ENCODE results near the gene RITA1. TPM values are rescaled to one million over a fixed set of nuclear protein-coding genes. Genes with fewer than 3 reads are reported as not detected.

Gene RITA1
- total RNA-seq, 2 donors from 2014 or later: 10.8 to 13.0 TPM

DNA sequence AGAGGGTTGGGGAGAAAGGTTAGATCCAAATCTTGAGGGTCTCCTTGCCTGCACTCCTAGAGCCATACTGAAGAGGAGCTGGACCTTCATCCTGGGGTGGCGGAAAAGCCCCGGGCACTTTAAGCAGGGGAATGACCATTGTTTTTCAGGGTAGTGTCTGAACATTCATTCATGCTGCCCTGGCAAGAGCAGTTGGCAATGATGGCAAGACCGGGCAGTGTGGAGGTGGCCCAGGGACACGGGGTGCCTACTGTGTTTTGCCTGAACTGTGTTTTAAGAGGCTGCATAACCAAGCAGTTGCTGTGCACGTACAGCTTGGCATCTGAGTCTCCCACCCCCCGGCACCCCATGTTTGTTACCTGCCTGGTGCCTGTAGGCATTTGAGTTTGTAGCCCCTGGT, 50.5 kb downstream of the RITA1 start:
- intact Hi-C loops (cut with DNase I): no loop called here
- ATAC-seq (no peak), DNase-seq (peak; percentile 11)

DNA sequence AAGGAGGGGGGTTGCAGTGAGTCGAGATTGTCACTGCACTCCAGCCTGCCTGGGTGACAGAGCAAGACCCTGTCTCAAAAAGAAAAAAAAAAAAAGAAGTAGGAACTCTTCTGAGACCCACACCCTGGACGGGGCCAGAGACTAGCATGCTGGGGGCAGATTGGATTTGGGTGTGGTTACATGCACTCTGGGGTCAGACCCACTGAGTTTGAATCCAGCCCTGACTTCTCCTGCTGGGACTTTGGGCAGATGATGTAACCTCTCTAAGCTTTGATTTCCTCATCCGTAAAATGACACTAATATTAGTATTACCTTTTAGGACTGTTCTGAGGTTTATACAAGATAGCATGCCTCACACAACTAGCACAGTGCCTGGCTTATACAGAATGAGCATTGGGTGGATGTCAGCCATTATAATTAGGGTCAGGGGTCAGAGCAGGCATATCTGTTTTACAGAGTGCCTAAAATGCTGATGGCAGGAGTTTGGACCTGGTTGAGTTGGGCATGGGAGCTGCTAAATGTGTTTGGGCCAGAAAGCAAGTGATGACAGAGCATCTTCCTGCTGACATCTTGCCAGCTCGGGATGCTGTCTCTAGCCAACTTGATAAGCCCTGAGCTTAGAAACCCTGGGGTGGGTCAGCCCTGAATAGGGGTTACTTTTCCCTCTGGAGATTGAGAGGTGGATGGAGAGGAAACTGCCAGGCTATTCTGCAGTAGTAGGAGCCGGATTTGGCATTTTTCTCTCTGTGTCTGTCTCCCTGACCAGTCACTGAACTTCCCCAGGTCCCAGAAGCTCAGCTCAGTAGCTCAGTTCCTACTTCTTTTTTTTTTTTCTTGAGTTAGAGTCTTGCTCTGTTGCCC, 51.2 kb downstream of the RITA1 start:
- peak; percentile 60 for DNase-seq
- intact Hi-C loops (cut with DNase I): no loop called here
- peak; percentile 34 to 60 for ATAC-seq

DNA sequence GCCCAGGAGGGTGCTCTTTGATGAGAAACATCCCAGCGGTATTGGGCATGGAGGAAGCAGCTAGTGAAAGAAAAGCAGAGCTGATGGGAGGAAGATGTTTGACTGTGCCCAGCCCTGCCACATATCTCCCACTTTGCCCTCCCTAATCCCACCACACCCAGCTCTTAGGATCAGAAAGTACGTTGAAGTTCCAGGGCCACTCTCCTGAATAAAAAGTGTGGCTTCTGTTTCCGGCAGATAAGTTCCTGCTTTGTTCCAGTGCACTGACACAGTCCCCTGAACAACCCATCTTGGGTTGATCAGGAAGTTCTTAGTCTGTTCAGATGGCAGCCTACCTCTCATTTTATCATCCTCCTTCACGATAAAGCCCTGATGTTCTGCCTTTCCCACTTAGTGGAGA, 52.2 kb downstream of the RITA1 start:
- ATAC-seq (no peak), DNase-seq (peak; percentile 15)
- intact Hi-C loops (cut with DNase I): no loop called here

DNA sequence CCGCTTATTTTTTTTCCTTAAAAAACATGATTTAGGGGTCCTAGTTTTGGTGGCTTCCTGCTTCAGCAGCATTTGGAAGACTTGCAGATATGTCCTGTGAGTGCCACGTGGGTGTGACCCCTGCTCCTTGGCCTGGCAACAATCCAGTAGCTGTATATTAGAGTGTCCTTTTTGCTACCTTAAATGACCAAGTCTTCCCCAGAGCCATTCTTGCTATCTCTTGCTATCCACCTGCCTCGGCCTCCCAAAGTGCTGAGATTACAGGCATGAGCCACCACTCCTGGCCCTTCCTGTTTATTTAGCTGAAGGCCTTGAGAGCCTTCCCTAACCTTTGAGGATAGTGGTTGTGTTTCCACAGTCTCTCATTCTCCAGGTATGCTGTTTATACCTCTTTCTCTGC, 52.8 kb downstream of the RITA1 start:
- intact Hi-C loops (cut with DNase I): no loop called here
- peak; percentile 11 for DNase-seq

DNA sequence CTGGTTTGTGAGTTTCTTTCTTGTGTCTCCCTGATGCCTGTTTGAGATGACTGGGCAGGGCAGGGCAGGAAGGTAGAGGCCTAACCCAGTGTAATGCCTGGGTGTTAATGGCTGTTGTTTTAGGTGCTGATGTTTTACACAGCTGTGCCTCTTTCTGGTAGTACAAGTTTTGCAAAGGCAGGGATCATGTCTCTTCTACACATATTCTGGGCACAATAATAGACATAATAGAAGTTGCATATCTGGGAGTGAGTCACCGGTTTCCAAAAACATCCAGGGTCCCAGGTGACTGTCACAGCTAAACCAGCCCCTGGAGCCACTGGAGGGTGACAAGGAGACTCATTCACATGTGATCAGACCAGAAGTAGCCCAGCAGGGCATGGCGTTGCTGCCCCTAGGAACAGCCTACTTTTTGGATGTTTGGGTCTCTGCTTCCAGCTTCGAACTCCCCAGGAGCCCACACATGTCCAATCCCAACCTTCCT, 53.8 kb downstream of the RITA1 start:
- DNase-seq (peak; percentile 3), ATAC-seq (peak in 1 of 2 donors; percentile 28)
- intact Hi-C loops (cut with DNase I): no loop called here

More for the DNA sequence above, 52.8 kb downstream of the RITA1 start:
- no peak for ATAC-seq

DNA sequence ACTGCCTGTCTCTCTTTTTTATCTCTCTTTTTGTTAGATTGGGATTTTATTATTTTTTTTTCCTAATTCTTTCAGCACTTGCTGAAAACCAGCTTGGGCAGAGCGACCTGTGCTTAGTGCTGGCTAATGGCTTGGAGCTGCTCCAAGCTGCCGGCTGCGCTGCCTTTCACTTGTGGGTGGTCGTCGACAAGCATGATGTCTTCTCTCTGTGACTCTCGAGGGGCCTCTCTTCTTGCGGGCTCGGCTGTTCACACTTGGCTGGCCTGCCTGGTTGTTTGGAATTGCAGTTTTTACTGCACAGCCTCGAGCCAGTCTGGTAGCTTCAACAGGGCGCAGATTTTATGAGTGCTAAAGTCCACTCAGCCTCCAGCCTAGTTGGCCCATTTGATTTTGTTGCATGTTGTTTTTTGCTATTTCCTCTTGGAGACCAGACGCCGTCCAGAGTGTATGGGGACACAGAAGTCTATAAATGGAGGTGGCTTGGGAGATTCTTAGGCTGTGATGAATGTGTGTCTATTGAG, 54.4 kb downstream of the RITA1 start:
- ATAC-seq (peak; percentile 8 to 33), DNase-seq (peak; percentile 23)
- intact Hi-C loops (cut with DNase I): no loop called here

DNA sequence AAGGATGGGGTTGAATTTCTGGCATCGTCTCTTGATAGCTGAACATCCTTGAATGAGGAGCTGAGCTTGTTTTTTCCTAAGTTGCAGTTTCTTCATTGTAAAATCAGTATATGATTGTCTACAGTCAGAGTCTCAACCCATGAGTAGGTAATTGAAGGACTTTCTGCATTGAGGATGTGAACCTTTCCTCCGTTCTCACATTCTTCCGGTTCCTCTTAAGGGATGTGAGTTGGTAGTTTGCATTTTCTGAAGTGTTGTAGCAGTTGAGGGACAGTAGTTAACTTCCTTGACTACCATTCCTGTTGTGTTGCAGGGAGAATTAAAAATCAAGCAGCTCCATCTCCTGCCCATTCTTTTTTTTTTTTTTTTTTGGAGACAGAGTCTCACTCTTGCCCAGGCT, 54.9 kb downstream of the RITA1 start:
- intact Hi-C loops (cut with DNase I): no loop called here
- no peak for ATAC-seq
- no peak for DNase-seq

DNA sequence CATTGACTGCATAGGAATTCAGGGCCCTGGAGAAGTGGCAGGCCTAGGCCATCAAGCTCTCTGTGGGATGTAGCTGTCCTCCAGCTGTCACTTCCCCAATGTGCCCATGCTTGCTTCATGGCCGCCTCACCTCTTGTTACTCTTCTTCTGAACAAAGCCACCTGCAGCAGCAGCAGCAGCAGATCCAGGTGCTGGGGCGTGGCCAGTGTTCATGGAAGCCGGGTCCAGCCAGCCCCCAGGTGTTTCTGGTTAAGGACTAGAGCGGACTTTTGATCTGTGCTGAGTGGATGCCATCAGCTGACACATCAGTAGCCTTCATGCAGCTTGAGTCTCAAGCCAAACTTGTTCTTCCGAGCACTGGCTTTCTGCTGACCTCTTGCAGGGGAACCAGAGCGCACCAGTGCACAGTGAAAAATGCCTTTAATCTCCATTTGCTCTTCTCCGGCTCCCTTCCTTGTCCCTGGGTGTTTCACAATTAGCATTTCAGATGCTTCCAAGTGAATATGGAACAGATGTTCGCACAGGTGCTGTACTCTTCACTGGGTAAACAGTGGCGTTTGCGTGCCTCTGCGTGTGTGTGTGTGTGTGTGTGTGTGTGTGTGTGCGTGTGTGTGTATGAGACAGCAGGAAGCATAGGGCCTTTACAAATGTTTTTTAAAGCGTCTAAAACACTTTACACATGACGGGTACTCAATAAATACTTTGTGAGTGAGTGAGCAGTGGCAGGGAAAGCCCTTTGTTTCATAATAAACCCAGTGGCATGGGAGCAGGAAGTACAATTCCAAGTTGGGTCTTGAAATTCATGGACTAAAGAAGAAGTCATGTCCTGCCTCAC, 55.9 kb downstream of the RITA1 start:
- peak; percentile 18 for DNase-seq
- intact Hi-C loops (cut with DNase I): no loop called here
- no peak for ATAC-seq

Small RNAs within 50 kb of the gene (microRNA-seq; reads per million reads assigned to microRNA genes)
- gene MIR7106: 0 reads per million in 2 donors

Other genes with a start within 250 kb of the RITA1 start
- gene OAS3, start 247.2 kb upstream of the RITA1 start, total RNA-seq: 10 to 100 TPM in 1 of 2 donors, 1 to 10 TPM in 1; 8.1 to 19.4 TPM
- 10 to 100 TPM in 1 of 2 donors, 1 to 10 TPM in 1; 6.5 to 18.4 TPM for gene OAS2, start 207.2 kb upstream of the RITA1 start, total RNA-seq
- gene DTX1, start 129.0 kb upstream of the RITA1 start, total RNA-seq: 1 to 10 TPM; 6.3 to 9.8 TPM
- not detected for gene RASAL1, start 50.0 kb upstream of the RITA1 start, total RNA-seq
- not detected for gene CFAP73, start 36.0 kb upstream of the RITA1 start, total RNA-seq
- gene DDX54, start 243 bp upstream of the RITA1 start, total RNA-seq: 10 to 100 TPM; 32.4 to 39.4 TPM
- gene TPCN1, start 35.7 kb downstream of the RITA1 start, total RNA-seq: 10 to 100 TPM; 66.1 to 80.6 TPM
- gene SLC8B1, start 149.4 kb downstream of the RITA1 start, total RNA-seq: 10 to 100 TPM; 14.0 to 15.2 TPM
- 10 to 100 TPM; 47.5 to 48.7 TPM for gene PLBD2, start 172.9 kb downstream of the RITA1 start, total RNA-seq
- under 1 TPM; 0.24 to 0.31 TPM for gene SDS, start 218.2 kb downstream of the RITA1 start, total RNA-seq
- gene SDSL, start 236.7 kb downstream of the RITA1 start, total RNA-seq: 1 to 10 TPM; 4.2 to 7.0 TPM

Measured in left cardiac atrium (tissue), 4 donors.